Activated CD4-positive, CD25-positive, alpha-beta regulatory T cell treated with anti-CD3 and anti-CD28 coated beads, Interleukin-2, amount 50 U/mL, for 16 hours (primary cell): ENCODE measurements around the gene CBLB.

ENCODE experiments used
- DNase-seq: peaks from one replicate; pipeline ENCODE4 v3.0.0-alpha.2; 2020; ENCODE audit warnings: low read depth, low spot score

Gene CBLB

DNA sequence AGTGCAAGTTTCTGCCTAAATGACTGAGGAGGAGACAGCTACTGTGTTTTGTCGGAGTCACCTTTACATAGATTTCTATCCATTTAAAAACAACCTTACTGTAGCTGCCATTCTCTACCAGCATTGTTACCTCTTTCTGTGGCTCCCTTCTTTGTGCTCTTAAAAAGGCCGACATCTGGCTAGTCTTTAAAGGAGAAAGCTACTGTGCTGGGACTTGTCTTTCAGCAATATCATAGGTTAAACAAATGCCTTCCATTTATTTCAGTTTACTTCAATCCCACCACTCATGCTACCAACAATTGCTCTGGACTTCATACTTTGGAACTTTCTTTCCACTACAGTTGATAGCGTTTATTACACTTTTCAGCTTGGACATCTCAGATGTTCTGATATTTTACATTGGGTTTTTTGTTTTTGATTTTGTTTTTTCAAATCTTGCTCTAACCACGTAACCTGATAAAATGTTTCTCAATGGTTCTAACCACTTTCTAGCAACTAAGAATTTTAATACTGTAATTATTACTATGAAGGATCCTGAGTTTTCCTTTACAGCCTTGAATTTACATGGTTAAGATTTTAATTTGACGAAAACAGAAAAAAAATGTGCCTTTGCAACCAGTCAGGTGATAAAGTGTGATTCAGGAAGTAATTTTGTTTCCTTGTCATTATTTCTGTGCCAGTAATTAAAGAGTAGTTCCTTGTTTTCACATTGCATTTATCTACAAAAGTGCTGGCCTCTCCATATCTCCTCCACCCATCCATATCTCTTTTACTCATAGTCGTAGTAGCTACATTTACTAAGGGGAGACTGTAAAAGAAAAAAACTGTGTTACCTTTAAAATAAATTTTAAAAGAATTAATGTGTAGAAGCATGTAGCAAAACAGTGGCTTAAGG lies 1.3 kb upstream of the CBLB start:
- DNase-seq = no peak

DNA sequence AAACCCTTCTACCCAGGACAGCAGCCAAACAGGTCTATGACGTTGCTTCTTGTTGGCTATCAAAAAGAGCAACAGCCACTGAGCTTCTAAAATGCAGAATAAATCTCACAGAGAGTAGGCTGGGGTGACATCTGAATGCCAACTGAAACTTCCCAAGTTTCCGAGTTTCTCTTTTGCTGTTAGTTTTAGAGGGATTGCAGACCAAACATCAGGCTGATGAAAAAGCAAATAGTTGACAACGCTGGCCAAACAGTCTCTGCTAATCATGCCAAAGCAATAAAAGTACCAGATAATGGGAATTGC lies 670 bp upstream of the CBLB start:
- no peak for DNase-seq

DNA sequence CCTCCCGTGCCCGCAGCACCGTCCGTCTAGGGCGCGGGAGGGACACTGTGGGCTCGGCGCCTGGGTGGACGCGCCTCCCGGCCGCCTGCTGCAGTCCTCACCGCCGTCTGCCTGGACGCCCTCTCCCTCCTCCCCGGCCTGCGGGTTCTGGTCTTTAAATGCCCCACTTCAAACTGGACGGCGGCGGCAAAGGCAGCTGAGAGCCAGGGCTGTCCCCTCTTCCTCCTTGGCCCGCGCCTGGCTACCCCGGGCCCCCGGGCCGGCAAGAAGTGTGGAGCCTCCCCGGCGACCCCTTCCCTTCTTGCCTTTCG lies 426 bp downstream of the CBLB start:
- DNase-seq = peak; percentile 11

DNA sequence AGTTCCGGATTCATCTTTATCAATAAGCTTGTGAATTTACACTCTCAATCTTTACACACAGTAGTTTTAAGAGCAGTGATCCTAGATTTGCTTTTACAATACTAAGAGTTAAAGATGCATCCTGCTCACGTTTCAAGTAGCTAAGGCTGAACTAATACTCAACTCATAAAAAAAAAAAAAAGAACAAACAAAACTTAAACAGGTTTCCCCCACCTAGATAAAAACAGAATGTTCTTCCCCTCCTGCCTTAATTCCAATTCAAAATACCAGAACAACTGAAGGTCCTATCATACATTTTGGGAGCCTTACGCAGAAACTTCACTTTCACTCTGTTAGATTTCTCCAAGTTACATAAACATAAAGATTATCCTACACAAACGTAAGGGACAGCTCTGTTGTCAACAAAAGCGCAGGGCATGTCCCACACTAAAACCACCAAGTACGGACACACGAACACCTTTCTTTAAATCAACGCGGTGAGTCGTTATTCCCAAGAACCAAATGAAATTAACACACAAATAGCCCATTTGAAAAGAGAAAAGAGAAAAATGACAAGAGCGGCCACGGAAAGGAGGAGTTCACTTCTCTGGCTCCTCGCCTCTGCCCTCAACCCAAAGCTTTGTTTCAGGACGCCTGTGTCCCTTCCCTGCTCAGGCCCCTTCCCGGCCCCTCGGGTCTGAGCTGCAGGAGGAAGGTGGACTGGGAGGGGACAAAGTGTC lies 941 bp downstream of the CBLB start:
- DNase-seq = no peak

DNA sequence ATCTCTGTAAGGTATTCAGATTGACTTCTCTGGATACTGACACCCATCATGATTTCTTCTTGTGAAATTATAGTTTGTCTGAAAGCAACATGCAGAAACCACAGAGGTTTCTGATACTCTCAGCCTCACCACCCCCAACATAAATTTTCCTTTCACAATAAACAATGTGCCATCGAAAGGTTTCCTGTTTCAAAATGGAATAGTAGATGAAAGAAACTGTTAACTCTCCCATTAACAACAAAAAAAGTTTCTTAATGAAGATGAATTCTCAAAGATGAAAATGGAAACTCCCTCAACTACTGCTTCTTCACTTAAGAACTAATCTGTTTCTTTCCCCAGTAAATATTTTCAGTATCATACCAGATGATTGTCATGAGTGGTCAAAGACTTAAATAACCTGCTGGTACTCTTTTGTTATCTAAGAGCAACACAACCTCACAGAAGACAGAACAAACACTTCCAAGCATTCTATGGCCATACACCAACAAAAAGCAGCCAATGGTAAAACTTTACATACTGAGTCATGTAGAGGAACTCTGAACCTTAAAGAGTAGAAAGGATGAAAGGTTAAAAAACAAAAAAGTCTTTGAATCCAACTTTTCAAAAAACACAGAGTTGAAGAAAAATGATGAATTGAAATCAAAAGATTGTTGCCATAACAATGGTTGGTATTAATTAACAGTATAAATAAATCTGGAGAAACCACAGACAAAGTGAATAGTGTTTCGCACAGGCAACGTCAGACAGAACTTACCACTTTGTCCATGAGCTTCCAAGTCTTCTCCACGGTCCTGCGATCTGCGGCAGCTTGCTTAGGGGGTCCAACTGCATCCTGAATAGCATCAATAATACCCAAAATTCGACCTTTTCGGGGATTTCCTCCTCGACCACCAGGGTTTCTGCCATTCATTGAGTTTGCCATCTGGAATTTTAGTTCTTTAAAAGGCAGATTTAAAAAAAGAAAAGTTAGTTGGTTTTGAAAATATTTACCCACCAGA lies 1.9 kb downstream of the CBLB start:
- DNase-seq = no peak

DNA sequence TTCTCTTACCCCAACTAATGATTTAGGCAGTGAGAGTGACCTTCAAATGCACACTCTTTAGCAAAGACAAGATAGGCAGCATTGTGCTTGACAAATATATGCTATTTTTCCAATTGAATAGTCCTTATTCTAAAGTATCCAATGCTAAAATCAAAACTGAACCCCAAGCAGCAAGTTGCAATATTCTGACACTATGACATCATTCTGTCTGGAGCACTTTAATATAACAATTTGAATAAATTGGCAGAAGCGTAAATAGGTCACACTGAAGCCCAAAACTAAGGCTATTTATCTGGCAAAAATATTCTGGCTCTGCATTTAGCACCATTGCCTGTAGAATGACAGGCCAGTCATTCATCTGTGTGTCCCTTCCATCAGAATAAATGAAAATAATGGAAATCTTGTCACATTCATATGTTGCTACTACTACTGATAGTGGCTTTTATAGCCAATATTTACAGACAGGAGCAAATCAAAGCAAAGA lies 2.9 kb downstream of the CBLB start:
- DNase-seq = no peak

DNA sequence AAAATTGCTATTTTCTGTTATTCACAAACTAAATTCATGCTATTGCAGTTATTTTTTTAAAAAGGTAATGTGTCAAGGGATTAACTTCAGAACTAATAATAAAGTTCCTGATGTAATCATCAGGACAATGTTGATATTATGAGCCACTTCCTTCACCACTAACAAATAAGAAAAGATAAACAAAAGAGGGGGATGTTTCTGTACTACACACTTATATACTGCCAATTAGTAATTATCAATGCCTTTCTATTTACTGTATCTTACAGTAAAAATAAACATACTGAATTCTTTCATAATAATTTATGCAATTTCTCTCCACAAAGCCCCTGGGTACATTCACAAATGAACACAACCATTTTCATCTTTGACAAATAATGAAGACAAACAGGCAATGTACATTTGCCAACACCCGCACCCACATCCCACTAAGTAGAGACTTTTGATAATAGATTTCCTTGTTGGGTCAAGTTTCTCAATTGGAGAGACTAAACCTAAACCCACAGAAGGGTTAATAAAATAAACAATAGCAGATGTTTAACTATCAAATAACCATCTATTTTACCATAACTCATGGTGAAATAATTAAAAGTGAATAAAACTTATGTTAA lies 3.7 kb downstream of the CBLB start:
- no peak for DNase-seq

DNA sequence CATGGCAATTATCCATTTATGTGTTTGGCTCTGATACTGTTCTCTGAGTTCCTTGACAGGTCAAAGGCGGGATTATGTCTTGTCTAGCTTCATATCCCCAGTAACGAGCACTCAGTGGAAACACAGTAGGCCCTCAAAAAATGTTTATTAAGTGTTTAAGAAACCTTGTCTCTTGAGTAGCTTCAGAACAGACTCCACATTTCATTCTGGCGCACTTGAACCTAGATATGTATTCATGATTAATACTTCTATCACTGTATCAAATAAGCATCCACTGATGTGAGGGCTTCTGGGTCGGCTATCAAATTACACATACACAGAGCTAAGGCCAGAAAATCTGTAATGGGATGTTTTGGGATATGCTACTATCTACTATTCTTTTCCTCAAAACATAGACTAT lies 4.6 kb downstream of the CBLB start:
- no peak for DNase-seq

DNA sequence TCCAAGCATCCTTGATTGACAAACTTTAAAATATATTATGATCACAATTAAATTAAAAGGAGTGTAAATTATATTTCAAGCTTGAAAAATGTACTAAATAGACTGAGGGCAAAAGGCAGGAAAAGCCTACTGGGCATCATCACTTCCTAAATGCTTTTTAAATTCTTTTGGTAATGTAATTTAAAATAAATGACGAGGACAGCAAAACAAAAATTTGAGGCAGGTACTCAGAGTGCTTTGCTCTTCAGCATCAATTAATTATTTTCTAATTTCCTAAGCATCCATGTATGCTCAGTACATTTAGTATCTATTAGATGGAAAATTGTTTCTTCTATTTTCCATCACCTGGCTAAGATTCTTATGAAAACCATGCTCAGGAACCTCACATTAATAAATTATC lies 5.2 kb downstream of the CBLB start:
- DNase-seq = no peak

DNA sequence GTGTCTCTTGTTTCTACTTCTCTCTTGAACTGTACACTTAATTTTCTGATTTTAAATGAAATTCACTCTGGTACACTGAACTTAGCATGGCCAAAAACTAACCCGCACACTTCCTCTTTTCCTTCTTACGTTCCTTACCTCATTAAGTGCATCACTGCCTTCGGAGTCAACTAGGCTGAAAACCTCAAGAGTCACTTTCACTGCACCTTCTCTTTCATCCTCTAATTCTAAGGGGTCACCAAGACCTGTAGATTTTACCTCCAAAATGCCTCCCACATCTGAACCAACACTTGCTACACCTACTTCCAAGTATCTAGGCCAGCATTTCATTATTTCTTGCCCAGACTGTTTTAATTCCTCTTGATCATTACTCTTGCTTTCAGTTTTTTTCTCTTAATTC lies 6.6 kb downstream of the CBLB start:
- DNase-seq = no peak

DNA sequence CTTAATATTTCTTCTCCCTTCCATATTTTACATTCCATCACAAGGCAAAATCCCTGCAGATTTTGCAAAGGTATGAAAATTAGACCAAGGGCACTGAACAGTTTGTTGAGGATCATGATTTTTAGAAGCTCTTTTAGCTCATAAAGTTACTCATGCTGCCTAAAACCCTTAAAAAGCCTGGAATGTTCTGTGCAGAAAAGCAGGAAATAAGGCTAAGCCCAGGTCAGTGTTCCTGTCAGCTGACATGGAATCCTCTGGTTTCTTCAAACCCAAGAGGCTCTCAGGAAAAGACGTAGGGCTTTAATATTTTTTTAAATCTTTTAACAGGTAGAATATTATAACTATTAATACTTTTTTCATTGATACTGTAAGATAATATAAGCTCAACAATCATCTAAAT lies 8.2 kb downstream of the CBLB start:
- no peak for DNase-seq

DNA sequence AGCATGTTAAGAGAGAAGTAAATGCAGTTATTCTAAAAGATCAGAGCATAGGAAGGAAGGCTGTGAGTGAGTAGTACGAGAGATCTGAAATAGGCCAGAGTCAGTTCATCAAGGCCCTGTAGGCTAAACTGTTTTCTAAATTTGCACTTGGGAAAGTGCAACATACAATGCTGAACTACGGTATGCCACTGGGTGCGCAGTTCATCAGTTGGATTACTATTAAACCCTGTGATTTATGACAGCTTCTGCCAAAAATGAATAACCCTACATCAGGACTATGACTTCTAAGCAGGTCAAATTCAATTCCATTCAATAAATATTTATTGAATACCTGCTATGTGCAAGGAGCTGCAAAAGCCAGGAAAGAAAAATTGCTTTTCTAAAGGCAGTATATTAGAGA lies 10.8 kb downstream of the CBLB start:
- DNase-seq = no peak

DNA sequence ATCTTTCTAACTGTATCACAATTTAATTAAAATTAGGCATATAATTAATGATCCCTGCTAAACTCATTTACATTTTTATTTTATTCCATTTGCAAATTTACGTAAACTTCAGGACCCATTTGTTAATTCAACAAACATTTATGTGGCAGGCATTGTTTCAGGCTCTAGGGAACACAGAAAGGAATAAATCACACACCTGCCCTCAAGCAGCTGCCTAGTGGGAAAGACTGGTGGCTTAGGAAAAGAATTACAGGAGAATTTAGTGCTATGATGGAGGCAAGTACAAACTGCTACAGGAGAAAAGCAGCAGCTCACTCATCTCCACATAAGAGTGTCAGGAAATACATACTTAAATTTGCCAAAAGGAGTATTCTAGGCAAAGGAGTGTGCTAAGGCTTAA lies 11.2 kb downstream of the CBLB start:
- no peak for DNase-seq

DNA sequence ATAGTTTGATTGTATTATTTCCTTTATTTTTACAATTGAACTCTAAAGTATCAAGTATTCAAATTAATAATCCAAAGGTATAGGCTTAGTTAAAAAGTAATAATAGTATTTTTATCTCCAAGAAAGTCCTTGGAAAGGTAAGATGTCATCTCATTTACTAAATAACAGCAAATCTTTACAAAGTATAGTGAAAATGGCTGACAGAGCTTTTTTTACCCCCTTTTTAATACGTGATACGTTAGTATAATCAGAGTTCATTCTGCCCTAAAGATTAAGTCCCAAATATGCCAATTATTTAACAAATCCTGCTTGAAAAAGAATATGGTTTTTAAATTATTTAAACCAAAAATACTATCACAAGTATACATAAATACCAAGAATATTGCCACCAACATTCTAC lies 12.2 kb downstream of the CBLB start:
- DNase-seq = no peak

DNA sequence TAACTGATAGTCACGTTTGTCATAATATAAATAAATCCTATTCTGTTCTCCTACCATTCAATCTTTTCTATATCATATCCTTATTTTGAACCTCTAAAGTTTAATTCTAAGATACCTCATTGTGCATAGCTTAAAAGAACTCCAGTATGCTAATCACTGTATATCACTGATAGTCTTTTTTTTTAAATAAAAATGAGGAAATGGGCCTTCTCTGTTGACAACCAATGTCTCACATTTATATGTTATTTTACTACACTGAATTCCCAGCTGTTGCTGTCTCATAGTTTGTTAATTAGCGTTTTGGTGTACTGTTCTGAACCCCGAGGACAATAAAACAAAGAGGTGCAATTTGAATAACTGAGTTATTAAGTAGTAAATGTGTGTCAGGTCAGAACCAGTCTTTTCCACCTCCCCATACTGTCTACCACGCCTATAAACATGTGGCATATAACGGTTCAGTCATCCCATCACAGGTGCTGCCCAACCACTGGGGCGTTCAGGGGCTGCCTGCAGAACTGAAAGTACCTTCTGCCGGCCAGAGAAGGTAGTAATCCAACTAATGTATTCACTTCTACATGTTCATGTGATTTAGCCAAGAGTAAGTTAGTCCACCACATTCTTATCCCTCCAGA lies 14.9 kb downstream of the CBLB start:
- no peak for DNase-seq

DNA sequence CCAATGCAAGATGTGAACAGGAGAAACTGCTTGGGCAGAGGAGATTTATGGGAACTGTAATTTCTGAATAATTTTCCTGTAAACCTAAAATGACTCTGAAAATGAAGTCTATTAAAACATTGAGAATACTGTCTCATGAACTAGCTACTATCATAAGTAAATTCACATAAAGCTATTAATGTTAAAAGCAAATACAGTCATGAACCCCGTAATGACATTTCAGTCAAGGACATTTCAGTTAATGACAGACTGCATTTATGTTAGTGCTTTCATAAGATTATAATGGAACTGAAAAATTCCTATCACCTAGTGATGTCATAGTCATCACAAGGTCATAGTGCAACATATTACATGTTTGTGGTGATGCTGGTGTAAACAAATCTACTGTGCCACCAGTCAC lies 17.2 kb downstream of the CBLB start:
- DNase-seq = no peak

DNA sequence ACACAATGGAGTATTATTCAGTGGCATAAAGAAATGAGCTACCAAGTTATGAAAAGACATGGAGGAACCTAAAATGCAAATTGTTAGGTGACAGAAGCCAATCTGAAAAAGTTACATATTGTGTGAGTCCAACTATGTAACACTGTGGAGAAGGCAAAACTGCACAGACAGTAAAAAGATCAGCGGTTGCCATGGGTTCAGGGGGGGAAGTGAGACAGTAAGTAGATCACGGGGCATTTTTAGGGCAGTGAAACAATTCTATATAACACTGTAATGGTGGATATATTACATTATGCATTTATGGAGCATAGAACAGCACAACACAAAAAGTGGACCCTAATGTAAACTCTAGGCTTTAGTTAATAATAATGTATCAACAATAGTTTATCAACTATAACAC lies 17.6 kb downstream of the CBLB start:
- no peak for DNase-seq

DNA sequence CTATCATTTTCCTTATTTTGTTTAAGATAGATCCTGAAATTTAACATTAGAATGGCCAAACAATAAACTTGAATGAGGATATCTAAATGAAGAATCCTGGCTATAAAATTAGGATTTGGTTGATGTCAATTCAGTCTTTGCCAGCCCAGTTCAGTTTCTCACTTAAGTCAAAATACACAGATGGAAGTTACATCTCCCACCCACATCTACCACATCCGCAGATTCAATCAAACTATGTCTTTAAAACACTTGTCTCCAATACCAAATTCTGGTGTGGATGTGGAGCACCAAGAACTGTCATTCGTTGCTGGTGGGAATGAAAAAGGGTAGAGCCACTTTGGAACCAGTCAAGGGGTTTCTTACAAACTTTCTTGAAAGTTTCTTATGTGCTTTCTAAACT lies 18.2 kb downstream of the CBLB start:
- DNase-seq = no peak

DNA sequence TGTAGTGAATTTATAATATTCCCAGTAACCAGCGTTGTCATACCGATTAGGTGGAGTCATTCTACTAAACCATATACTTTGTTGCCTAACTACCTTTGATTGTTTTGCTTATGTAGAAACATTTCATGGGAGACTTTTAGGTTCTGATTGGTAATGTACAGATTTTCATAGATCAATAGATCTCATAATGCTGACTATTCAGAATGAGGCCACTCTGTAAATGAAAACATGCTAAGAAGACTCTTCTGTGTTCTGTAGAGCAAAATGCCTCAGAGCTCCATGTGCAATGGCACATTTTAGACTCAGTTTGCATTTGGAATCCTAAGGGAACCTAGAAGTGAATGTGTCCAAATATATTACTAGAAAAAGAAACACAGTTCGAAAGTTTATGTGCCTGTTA lies 20.0 kb downstream of the CBLB start:
- no peak for DNase-seq

DNA sequence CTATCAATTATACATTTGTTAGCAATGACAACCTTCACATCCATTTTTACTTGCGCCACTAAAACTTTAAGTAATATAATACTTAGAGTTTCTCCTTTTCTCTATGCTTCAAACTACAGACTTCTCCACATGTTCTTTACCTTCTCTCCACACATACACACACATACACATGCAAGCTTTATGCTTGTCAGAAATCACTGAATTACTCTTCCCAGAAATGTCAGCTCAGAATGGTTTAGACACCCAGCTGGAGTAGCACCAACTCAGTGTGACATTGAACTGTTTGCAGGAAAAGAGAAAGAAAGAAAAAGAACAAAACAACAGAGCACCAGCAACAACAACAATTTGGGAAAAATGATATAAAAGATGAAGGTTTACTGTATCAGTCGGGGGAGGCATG lies 20.9 kb downstream of the CBLB start:
- no peak for DNase-seq

DNA sequence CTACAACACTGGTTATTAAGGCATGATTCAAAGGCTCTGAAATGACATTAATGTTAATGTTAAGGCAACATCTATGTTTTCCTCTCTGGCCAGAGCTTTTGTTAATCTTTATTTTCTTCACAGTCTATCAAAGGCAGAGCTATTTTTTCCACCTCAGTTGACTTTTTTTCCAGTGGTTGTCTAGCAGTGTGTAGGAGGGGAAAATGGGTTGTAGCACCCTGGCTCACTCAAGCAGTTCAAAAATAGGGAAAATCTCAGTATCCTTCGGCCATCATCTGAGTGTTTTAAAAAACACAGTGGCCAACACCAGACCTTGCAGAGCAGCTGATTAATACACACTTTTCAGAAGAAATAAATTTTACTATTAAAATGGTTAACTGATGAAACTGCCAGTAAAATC lies 21.4 kb downstream of the CBLB start:
- DNase-seq = no peak
